Measurements from ENCODE around the gene MRGPRG. TPM values are rescaled to one million over a fixed set of nuclear protein-coding genes. Genes with fewer than 3 reads are reported as not detected.

The MRGPRG gene
- total RNA-seq, 4 donors from 2014 or later, result not detected

DNA sequence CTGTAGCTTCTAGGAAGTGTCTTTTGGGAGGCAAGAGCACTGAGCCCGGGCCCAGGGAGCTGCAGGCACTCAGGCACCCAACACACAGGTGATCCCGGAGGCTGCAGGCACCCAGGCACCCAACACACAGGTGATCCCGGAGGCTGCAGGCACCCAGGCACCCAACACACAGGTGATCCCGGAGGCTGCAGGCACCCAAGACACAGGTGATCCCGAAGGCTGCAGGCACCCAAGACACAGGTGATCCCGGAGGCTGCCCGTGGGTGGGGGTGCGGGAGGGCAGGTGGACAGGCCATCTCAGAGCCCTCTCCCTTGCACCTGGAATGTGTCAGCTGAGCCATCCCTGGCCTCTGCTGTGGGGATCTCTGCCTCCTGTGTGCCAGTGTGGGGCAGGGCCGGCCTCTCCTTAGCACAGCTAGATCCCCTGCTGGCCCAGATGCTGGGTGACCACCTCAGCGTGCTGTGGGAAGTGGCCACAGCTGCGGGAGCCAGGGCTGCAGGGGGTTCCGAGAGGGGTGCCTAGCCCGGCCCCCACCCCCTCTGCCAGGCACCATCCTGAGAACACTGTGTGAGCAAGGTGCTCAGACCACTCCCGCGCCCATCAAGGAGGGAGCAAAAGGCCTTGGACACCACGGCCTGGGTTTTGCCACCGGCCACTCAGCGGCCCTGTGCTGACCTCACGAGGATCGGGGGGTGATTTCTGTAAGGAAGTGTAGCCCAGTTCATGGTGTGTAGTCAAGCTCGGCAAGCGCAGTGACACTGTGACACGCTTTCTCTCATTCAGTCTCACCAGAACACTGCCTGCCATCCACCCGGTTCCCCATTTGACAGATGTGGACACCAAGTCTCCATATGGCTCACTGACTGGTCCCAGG, 14.2 kb downstream of the MRGPRG start:
- H3K4me3 ChIP-seq, result no peak overlapping the region
- H3K27ac ChIP-seq, result no peak overlapping the region
- H3K9me3 ChIP-seq, result no peaks in the 10 kb centered on the region
- WGBS, 2 donors, result 81 to 94% methylated on average over 11 to 12 of the region's 24 CpGs
- intact Hi-C loops (cut with DNase I), result no loop called here
- TF ChIP-seq POLR2A (IDR thresholded peaks at IDR 0.05), result no peak
- TF ChIP-seq, protein P1, sequence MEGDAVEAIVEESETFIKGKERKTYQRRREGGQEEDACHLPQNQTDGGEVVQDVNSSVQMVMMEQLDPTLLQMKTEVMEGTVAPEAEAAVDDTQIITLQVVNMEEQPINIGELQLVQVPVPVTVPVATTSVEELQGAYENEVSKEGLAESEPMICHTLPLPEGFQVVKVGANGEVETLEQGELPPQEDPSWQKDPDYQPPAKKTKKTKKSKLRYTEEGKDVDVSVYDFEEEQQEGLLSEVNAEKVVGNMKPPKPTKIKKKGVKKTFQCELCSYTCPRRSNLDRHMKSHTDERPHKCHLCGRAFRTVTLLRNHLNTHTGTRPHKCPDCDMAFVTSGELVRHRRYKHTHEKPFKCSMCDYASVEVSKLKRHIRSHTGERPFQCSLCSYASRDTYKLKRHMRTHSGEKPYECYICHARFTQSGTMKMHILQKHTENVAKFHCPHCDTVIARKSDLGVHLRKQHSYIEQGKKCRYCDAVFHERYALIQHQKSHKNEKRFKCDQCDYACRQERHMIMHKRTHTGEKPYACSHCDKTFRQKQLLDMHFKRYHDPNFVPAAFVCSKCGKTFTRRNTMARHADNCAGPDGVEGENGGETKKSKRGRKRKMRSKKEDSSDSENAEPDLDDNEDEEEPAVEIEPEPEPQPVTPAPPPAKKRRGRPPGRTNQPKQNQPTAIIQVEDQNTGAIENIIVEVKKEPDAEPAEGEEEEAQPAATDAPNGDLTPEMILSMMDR (IDR thresholded peaks at IDR 0.05), result no peak
- peaks cover 7 to 63% (median 14%) of the 10 kb centered on the region in 4 donors for H3K27me3 ChIP-seq
- no peak for DNase-seq
- H3K36me3 ChIP-seq, result no peaks in the 10 kb centered on the region
- peaks cover 0 to 19% (median 8%) of the 10 kb centered on the region in 3 donors for H3K4me1 ChIP-seq

DNA sequence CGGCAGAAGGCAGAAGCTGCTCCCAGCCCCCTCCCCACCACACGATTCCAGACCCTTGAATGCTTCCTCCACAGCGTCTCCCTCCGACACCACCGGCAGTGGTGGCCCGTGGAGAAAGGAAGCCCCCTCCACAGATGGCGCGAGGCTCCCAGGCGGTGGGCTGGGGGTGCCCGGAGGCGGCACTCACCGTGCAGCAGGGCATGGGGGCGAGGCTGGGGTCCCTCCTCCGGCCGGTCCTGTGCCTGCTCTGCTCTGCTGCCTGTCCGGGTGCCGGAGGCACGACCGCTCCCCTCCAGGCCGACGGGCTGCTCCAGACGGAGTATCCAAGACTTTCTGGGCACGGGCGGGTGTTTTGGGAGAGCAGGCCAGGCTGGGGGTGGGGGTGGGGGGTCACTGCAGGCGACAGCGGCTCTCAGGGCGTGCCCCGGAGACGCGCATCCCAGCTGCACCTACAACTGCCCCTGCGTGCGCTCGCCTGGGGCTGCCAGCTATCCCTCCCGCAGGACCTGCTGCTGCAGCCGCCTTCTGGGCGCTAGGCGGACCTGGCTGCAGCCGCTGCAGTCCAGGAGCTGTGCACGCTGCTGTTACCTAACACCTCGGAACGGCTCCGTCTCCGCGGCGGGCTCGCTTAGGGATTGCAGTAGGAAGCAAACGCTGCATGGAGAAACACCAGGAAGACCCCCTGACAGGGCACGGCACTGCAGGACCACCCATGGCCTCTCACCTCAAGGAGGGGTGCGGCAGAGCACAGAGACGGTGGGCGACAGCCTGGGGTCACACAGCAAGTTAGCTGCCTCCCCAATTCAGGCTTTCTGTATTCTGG, 15.2 kb downstream of the MRGPRG start:
- Histone ChIP-seq H3K4me1 (peaks cover 0 to 19% (median 8%) of the 10 kb centered on the region in 3 donors), H3K27me3 (peaks cover 7 to 70% (median 14%) of the 10 kb centered on the region in 4 donors), H3K4me3 (peak overlapping the region in 1 of 4 donors; percentile 4), H3K9me3 (no peaks in the 10 kb centered on the region), H3K27ac (no peak overlapping the region), H3K36me3 (no peaks in the 10 kb centered on the region)
- no peak for DNase-seq
- TF ChIP-seq, protein P1 (IDR thresholded peaks at IDR 0.05), result no peak
- no peak for TF ChIP-seq POLR2A (IDR thresholded peaks at IDR 0.05)
- WGBS, 2 donors, result 0 to 18% methylated on average over 2 to 6 of the region's 51 CpGs
- intact Hi-C loops (cut with DNase I), result no loop called here

- no peaks in the 10 kb centered on the region for H3K9me3 ChIP-seq
- no peaks in the 10 kb centered on the region for H3K36me3 ChIP-seq
- no peak overlapping the region for H3K4me3 ChIP-seq
- DNase-seq, result no peak
- TF ChIP-seq POLR2A (IDR thresholded peaks at IDR 0.05), result no peak
- TF ChIP-seq, protein P1 (IDR thresholded peaks at IDR 0.05), result no peak
- WGBS, 2 donors, result 0% methylated on average over 2 to 5 of the region's 17 CpGs
- peaks cover 7 to 77% (median 14%) of the 10 kb centered on the region in 4 donors for H3K27me3 ChIP-seq
- peaks cover 0 to 19% (median 8%) of the 10 kb centered on the region in 3 donors for H3K4me1 ChIP-seq
- H3K27ac ChIP-seq, result no peak overlapping the region
- intact Hi-C loops (cut with DNase I), result no loop called here
Measured at GRCh38 chr11:3202759-3203158, 15.9 kb downstream of the MRGPRG start.

DNA sequence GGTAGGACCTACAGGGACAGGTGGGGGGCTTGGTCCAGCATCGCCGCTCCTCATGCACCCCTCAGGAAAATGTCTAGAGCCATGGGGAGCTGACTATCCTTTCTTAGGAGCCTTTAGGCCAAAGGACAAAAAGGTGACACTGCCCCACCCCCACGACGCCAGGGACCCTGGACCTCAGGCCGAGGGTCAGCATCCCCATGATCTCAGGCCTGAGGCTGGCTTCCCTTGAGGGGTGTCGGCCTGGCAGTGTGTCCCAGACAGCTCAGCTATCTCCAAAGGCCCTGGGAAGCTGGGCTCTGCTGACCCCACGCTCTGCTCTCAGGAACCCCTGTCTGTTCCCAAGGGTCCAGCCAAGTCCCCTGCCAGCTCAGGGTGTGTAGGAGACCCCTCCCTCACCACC, 16.3 kb downstream of the MRGPRG start:
- no peaks in the 10 kb centered on the region for H3K36me3 ChIP-seq
- H3K27me3 ChIP-seq, result peaks cover 7 to 81% (median 14%) of the 10 kb centered on the region in 4 donors
- no peak overlapping the region for H3K27ac ChIP-seq
- intact Hi-C loops (cut with DNase I), result no loop called here
- TF ChIP-seq POLR2A (IDR thresholded peaks at IDR 0.05), result no peak
- TF ChIP-seq, protein P1 (IDR thresholded peaks at IDR 0.05), result no peak
- H3K4me1 ChIP-seq, result peaks cover 0 to 19% (median 8%) of the 10 kb centered on the region in 3 donors
- no peaks in the 10 kb centered on the region for H3K9me3 ChIP-seq
- DNase-seq, result no peak
- no CpG with 5 or more reads among the region's 7 CpGs for WGBS, 2 donors
- H3K4me3 ChIP-seq, result no peak overlapping the region
